Spinal cord (tissue), 10 donors: ENCODE results near the gene GJB2. TPM values are rescaled to one million over a fixed set of nuclear protein-coding genes. Genes with fewer than 3 reads are reported as not detected.

Experiments used
- DNase-seq, 6 donors: peaks; one replicate each; pipeline versions ENCODE4 v3.0.0 to v3.0.0-alpha.2; 2013 to 2015; ENCODE audit warnings: low spot score in 6 of 6, low read depth in 4 of 6
- H3K27ac ChIP-seq: one replicate; pipeline ENCODE4 v1.5.1; 2013; ENCODE audit warnings: low read depth, low read length, control low read depth
- H3K27me3 ChIP-seq: one replicate; pipeline ENCODE4 v1.6.1; 2013; ENCODE audit warnings: low read length; ENCODE audit not compliant: control insufficient read depth, insufficient read depth
- H3K36me3 ChIP-seq: one replicate; pipeline ENCODE4 v1.6.1; 2013; ENCODE audit warnings: low read length; ENCODE audit not compliant: control insufficient read depth, insufficient read depth
- H3K4me1 ChIP-seq: one replicate; pipeline ENCODE4 v1.6.1; 2013; ENCODE audit warnings: low read length; ENCODE audit not compliant: control insufficient read depth, insufficient read depth
- H3K4me3 ChIP-seq: one replicate; pipeline ENCODE4 v1.5.1; 2013; ENCODE audit warnings: low read depth, low read length, control low read depth
- H3K9me3 ChIP-seq: one replicate; pipeline ENCODE4 v1.6.1; 2013; ENCODE audit warnings: low read length; ENCODE audit not compliant: control insufficient read depth, insufficient read depth
- WGBS: methylation state at CpG from one replicate; pipeline ENCODE4 v1.1.5; 2013; ENCODE audit warnings: missing lambda C conversion rate; ENCODE audit not compliant: insufficient coverage; 5-methylcytosine and 5-hydroxymethylcytosine counted together
- polyA plus RNA-seq, 2 donors: library from polyadenylated mRNA; unstranded; fragments of 120-200 nt; gene quantifications; one replicate each; pipeline ENCODE4 v1.2.1, GENCODE V29; 2013; ENCODE audit not compliant: insufficient read length in 2 of 2
- total RNA-seq, 2 donors: library from RNA; depleted of rRNA in 1 of 2; stranded (reverse); fragments of 120-200 nt in 1 of 2; fragments of >200 nt in 1 of 2; gene quantifications; one replicate each; pipeline versions ENCODE4 v1.2.3 to v1.2.4, GENCODE V29; 2013 to 2014
- donor health status: healthy.

GJB2 gene
- total and polyA plus RNA-seq, 4 donors: 5.5 to 343 (median 76.5) TPM

DNA sequence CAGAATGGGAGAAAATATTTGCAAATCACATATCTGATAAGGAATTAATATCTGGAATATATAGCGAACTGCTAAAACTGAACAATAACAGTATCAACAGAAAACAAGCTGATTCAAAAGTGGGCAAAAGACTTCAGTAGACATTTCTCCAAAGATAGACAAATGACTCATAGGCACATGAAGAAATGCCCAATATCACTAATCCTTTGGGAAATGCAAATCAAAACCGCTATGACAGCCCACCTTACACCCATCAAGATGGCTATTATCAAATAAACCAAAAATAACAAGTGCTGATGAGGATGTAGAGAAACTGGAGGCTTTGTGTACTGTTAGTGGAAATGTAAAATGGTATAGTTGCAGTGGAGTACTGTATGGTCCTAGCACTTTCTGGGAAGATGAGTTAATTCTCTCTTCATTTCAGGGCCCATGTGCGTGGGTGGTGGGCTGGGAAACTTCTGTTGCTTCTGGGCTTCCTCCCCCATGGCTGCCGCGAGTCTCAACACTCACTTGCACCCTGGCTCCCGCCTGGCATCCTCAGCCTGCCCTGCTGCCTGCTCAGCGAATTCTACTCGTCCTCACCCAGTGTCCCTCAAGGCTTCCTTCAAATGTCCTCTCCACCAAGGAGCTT, 19.5 kb downstream of the GJB2 start:
- Histone ChIP-seq H3K27me3 (peaks cover 28% of the 10 kb centered on the region), H3K4me1 (peaks cover 12% of the 10 kb centered on the region), H3K4me3 (no peak overlapping the region), H3K9me3 (no peaks in the 10 kb centered on the region), H3K27ac (no peak overlapping the region), H3K36me3 (no peaks in the 10 kb centered on the region)
- 86% methylated on average over 6 of the region's 8 CpGs for WGBS
- DNase-seq: no peak

DNA sequence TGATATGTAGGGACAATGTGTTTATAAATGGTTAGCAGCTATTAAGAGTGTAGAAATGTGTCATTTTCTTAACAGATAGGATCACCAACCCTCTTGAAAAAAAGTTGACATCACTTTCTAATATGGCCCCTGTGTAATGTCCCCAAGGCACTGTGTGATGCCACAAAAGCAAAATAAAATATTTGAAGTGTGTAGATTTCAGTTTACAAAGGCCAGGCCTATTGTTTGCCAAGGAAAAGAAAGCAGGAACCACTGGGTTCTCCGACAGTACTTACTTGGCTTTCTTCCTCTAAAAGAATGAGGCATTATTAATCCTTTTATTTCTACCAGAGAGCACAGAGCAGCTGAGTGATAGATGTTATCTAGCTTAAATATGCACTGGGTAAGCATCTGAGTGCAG, 21.4 kb downstream of the GJB2 start:
- Histone ChIP-seq H3K27ac (no peak overlapping the region), H3K9me3 (no peaks in the 10 kb centered on the region), H3K27me3 (peaks cover 16% of the 10 kb centered on the region), H3K4me3 (no peak overlapping the region), H3K4me1 (no peaks in the 10 kb centered on the region), H3K36me3 (no peaks in the 10 kb centered on the region)
- no peak for DNase-seq
- WGBS: no CpG with 5 or more reads among the region's 1 CpG

DNA sequence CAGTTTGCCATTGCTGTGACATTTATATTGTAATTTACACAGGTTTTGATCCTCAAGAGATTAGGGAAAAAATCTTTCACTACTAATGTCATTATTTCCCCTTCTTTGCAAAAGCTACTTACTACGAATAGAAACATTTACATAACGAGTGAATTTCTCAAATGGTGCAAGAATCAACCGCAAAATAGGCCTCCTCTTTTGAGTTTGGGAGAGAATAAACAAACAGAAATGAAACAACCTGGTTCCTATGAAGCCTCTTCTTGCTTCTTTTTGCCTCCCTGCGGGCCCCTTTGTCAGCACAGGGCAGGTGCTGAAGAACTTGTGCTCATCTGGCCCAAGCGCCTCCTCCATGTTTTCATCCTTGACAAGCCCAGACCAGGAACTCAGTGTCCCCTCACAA, 21.8 kb downstream of the GJB2 start:
- Histone ChIP-seq H3K4me3 (no peak overlapping the region), H3K27ac (no peak overlapping the region), H3K27me3 (peaks cover 15% of the 10 kb centered on the region), H3K9me3 (no peaks in the 10 kb centered on the region), H3K36me3 (no peaks in the 10 kb centered on the region), H3K4me1 (no peaks in the 10 kb centered on the region)
- DNase-seq: no peak
- 90% methylated on average over 3 of the region's 5 CpGs for WGBS

DNA sequence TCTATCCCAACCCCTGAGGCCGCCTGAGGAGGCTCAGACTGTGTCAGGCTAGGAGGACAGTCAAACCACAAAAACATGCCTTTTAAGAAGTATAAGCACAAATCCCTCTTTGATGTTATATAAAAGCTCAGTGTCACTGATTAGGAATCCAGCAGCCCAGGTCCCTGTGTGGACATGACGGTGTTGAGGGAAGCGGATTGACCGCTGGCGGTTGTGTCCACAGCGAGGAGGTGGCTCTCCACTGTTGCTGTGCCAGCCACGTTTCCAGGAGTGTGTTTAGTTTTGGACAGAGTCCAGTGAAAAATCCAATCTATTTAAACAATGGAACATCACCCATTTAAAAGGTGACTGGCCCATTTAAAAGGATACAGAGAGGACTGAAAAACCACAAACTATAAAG, 24.3 kb downstream of the GJB2 start:
- Histone ChIP-seq H3K27ac (no peak overlapping the region), H3K9me3 (no peaks in the 10 kb centered on the region), H3K36me3 (no peaks in the 10 kb centered on the region), H3K27me3 (peaks cover 9% of the 10 kb centered on the region), H3K4me1 (no peaks in the 10 kb centered on the region), H3K4me3 (no peak overlapping the region)
- 80% methylated on average over 1 of the region's 7 CpGs for WGBS
- DNase-seq: no peak

DNA sequence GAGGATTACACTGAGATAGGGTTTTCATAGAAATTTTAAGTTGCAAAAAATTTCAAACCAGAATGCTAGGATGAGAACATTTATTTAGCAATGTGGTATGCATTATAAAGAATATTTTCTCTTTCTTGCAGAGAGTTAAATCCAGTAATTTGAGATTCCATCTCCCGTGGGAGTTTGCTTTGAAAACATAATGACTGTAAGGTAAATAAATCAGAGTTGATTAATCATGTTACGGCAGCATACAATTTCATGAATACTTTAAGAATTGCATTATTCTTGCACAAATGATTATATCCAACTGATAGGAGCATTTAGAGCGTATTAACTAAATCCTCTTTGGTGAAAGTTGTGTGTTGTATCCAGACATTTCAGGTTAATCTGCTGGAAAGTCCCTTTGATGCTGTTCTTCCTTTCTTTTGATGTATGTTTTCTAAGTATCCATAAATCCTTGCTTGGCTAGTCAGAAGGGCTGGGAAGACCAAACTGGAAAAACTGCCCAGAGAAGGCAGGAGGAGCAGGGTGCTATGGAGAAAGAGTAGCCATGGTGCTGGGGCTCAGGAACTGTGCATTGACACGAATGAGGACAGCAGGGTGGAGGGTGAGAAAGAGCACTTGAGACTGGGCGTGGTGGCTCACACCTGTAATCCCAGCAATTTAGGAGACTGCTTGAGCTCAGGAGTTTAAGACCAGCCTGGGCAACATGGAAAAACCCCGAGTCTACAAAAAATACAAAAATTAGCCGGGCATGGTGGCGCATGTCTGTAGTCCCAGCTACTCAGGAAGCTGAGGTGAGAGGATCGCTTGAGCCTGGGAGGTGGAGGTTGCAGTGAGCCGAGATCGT, 27.1 kb downstream of the GJB2 start:
- H3K36me3 ChIP-seq: no peaks in the 10 kb centered on the region
- H3K4me1 ChIP-seq: peaks cover 9% of the 10 kb centered on the region
- DNase-seq: no peak
- no peaks in the 10 kb centered on the region for H3K9me3 ChIP-seq
- 62% methylated on average over 3 of the region's 11 CpGs for WGBS
- no peak overlapping the region for H3K4me3 ChIP-seq
- no peak overlapping the region for H3K27ac ChIP-seq
- H3K27me3 ChIP-seq: peaks cover 24% of the 10 kb centered on the region

DNA sequence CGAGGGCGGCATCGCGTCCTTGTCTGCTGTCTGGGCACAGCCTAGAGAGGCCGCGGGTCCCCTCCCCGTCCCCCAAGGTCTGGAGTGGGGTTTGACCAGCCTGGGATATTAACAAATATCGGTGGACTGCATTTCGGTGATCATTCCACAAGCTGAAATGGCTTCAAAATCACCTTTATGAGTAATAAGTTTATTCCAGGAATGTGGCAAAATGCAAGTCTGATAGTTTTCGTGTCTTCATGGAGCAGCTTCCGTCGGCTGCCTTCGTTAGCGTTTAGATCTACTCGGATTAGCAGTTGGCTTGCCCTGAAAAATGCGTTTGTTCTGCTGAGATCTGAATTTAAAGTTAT, 30.8 kb downstream of the GJB2 start:
- no peaks in the 10 kb centered on the region for H3K9me3 ChIP-seq
- no peak overlapping the region for H3K4me3 ChIP-seq
- peaks cover 17% of the 10 kb centered on the region for H3K4me1 ChIP-seq
- DNase-seq: no peak
- no peaks in the 10 kb centered on the region for H3K36me3 ChIP-seq
- no peak overlapping the region for H3K27ac ChIP-seq
- 21% methylated on average over 15 of the region's 16 CpGs for WGBS
- peaks cover 59% of the 10 kb centered on the region for H3K27me3 ChIP-seq

DNA sequence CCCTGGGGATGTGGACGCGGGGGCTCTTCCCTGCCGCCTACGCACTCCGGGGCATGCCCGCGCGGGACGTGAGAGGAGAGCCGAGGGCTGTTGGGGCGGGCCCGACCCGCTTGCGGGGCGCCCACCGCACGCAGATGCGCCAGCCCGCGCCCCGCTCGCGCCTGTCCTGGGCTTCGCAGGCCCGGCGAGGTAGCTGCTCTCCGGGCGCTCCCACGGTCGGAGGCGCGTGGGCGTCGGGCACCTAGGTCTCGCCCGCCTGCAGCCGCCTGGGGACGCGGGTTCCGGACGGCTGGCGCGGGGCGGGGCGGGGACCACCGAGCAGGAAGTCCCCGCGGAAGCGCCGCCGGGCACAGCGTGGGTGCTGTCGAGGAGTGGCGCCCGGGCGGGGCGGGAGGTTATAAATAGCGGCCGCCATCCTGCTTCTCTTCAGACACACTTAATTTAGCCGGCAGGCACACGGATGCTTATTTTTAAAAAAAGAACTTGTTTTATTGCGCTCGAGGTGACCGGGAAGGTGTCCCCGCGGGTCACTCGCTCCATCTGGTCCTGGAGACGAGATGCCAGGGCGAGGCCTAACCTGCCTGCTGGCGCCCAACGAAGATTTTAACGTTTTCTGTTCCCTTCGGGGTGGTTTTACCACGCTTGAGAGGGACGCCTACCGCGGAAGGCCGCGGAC, 31.3 kb downstream of the GJB2 start:
- Histone ChIP-seq H3K27ac (no peak overlapping the region), H3K4me3 (no peak overlapping the region), H3K4me1 (peaks cover 17% of the 10 kb centered on the region), H3K36me3 (no peaks in the 10 kb centered on the region), H3K9me3 (no peaks in the 10 kb centered on the region), H3K27me3 (peaks cover 58% of the 10 kb centered on the region)
- 2% methylated on average over 78 of the region's 79 CpGs for WGBS
- no peak for DNase-seq

DNA sequence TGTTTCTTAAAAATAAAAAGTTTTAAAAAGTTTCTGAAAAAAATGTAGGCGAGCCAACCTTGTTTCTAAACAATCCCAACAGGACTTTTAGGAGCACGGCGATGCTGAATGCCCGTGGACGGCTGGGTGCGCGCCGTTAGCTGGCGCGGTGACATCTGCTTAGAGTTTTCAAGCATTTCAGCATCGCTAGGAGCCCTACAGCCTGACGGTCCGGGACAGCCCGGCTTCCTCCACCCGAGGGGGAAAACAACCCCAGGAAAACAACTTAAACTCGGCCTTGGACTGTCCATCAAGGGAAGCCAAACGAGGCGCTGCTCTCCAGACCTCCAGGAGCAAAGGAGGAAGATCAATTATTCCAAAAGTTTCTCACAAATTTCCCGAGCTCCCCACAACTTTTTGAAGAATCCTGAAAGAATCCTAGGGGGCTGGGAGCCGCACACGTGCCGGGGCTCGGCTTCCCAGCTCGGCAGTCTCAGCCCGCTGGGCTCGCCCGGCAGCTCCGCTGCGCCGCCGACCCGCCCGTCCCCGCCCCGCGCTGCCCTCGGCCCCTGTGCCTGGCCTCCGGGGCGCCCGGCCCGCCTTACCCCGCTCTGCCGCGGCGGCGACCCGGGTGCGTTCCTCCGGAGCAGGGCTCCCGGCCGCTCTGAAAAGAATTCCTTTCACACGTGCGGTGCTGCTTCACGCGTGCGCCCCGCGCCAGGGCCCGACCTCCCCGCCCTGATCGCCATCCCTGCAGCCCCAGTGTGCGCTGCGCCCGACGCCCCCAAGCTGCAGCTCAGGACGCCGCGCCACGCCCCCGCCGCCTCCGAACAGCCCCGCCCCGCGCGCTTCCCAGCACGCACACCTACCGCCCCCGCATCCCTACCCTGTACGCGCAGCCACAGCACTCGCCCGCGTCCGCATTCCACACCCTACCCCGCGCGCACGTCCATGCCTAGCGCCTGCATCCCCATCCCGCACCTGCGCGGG, 32.1 kb downstream of the GJB2 start, which contains the start of gene GJA3:
Gene GJA3, minus strand, starts transcription at position 747 of the 969 bp plus-strand sequence. CDS start 17,764 bp downstream, outside the sequence.
- under 1% methylated on average over 93 of the region's 93 CpGs for WGBS
- Histone ChIP-seq H3K4me3 (peak within 1 kb of the TSS; percentile 21), H3K4me1 (peaks cover 17% of the 10 kb centered on the region), H3K27me3 (peaks cover 60% of the 10 kb centered on the region), H3K27ac (no peak within 1 kb of the TSS), H3K9me3 (no peaks in the 10 kb centered on the region), H3K36me3 (no peaks in the 10 kb centered on the region)
- peak in 1 of 6 donors; percentile 39 for DNase-seq
